Measurements from ENCODE around the gene ABHD14A.
"Not testable (repeated sequence)": the region's sequence is repeated elsewhere in the genome, so short reads cannot be mapped to it uniquely, and the experiment has no call there.

Gene ABHD14A

GRCh38 chr3:51982838-51983577, 8.1 kb downstream of the ABHD14A start, which contains the start of gene ACY1:
ACY1 (plus strand) TSS chr3:51983535; CDS start chr3:51984065, 530 bp downstream.
- DNase-seq (ENCODE audit: low spot score in 2 of 2), result peak; percentile 68 to 88
- H3K4me1 ChIP-seq, result peaks cover 21% of the 10 kb centered on the region

GRCh38 chr3:51983578-51984268, 8.9 kb downstream of the ABHD14A start:
- in situ Hi-C loops (cut with MboI; ENCODE audit: low sequenced_read_pairs), result no loop called here
- Histone ChIP-seq H3K27me3 (ENCODE audit: low read depth) (no peaks in the 10 kb centered on the region), H3K4me1 (peaks cover 21% of the 10 kb centered on the region), H3K4me3 (peak overlapping the region; percentile 38), H3K9me3 (no peaks in the 10 kb centered on the region), H3K36me3 (replicated peaks) (no peaks in the 10 kb centered on the region)
- no peak for DNase-seq (ENCODE audit: low spot score in 2 of 2)

More at GRCh38 chr3:51982838-51983577, 8.1 kb downstream of the ABHD14A start, which contains the start of gene ACY1:
- H3K9me3 ChIP-seq, result no peaks in the 10 kb centered on the region
- no peaks in the 10 kb centered on the region for H3K27me3 ChIP-seq (ENCODE audit: low read depth)
- in situ Hi-C loops (cut with MboI; ENCODE audit: low sequenced_read_pairs), result no loop called here
- no peaks in the 10 kb centered on the region for H3K36me3 ChIP-seq (replicated peaks)
- H3K4me3 ChIP-seq, result peak within 1 kb of the TSS; percentile 38

DNA sequence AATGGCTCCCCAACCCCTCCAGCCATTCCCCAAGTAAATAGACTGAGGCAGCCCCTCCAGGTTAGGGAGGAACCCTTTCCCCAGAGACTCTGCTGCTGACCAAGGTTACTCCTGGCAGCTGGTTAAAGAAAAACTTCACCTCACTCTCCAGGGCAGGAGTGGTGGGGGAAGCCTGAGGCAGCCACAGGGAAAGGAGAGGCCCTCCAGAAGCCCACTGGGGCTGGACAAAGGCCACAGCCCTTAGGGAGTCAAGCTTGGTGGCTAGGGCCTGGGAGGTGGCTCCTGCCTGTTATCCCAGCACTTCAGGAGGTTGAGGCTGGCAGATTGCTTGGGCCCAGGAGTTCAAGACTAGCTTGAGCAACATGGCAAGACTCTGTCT, 9.4 kb downstream of the ABHD14A start:
- peak overlapping the region; percentile 38 for H3K4me3 ChIP-seq
- H3K4me1 ChIP-seq, result peaks cover 21% of the 10 kb centered on the region
- H3K27me3 ChIP-seq (ENCODE audit: low read depth), result no peaks in the 10 kb centered on the region
- H3K9me3 ChIP-seq, result no peaks in the 10 kb centered on the region
- DNase-seq (ENCODE audit: low spot score in 2 of 2), result no peak
- in situ Hi-C loops (cut with MboI; ENCODE audit: low sequenced_read_pairs), result no loop called here
- no peaks in the 10 kb centered on the region for H3K36me3 ChIP-seq (replicated peaks)

GRCh38 chr3:51985063-51985462, 10.2 kb downstream of the ABHD14A start:
- no peak for DNase-seq (ENCODE audit: low spot score in 2 of 2)
- peaks cover 21% of the 10 kb centered on the region for H3K4me1 ChIP-seq
- H3K27me3 ChIP-seq (ENCODE audit: low read depth), result no peaks in the 10 kb centered on the region
- no peak overlapping the region for H3K4me3 ChIP-seq
- H3K9me3 ChIP-seq, result no peaks in the 10 kb centered on the region
- H3K36me3 ChIP-seq (replicated peaks), result no peaks in the 10 kb centered on the region
- in situ Hi-C loops (cut with MboI; ENCODE audit: low sequenced_read_pairs), result no loop called here

- no peaks in the 10 kb centered on the region for H3K9me3 ChIP-seq
- in situ Hi-C loops (cut with MboI; ENCODE audit: low sequenced_read_pairs), result no loop called here
- no peak for DNase-seq (ENCODE audit: low spot score in 2 of 2)
- peaks cover 23% of the 10 kb centered on the region for H3K4me1 ChIP-seq
- H3K27me3 ChIP-seq (ENCODE audit: low read depth), result no peaks in the 10 kb centered on the region
- H3K36me3 ChIP-seq (replicated peaks), result peaks cover 2% of the 10 kb centered on the region
- H3K4me3 ChIP-seq, result no peak overlapping the region
Measured at GRCh38 chr3:51986010-51986947, 11.4 kb downstream of the ABHD14A start.

- Histone ChIP-seq H3K27me3 (ENCODE audit: low read depth) (no peaks in the 10 kb centered on the region), H3K36me3 (replicated peaks) (peaks cover 15% of the 10 kb centered on the region), H3K4me1 (peaks cover 21% of the 10 kb centered on the region), H3K9me3 (no peaks in the 10 kb centered on the region), H3K4me3 (no peak overlapping the region)
- no peak for DNase-seq (ENCODE audit: low spot score in 2 of 2)
- in situ Hi-C loops (cut with MboI; ENCODE audit: low sequenced_read_pairs), result no loop called here
Measured at GRCh38 chr3:51987568-51987967, 12.7 kb downstream of the ABHD14A start.

GRCh38 chr3:51988286-51989146, 13.7 kb downstream of the ABHD14A start:
- Histone ChIP-seq H3K9me3 (no peaks in the 10 kb centered on the region), H3K4me1 (peaks cover 20% of the 10 kb centered on the region), H3K4me3 (no peak overlapping the region), H3K27me3 (ENCODE audit: low read depth) (no peaks in the 10 kb centered on the region), H3K36me3 (replicated peaks) (peaks cover 25% of the 10 kb centered on the region)
- in situ Hi-C loops (cut with MboI; ENCODE audit: low sequenced_read_pairs), result no loop called here
- no peak for DNase-seq (ENCODE audit: low spot score in 2 of 2)

DNA sequence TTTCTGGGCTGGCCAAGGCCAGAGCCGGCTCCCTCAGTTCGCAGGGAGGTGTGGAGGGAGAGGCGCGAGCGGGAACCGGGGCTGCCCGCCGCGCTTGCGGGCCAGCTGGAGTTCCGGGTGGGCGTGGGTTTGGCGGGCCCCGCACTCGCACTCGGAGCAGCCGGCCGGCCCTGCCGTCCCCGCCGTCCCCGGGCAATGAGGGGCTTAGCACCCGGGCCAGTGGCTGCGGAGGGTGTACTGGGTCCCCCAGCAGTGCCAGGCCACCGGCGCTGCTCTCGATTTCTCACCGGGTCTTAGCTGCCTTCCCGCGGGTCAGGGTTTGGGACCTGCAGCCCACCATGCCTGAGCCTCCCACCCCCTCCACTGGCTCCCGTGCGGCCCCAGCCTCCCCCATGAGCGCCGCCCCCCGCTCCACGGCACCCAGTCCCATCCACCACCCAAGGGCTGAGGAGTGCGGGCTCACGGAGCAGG, 15.7 kb downstream of the ABHD14A start:
- in situ Hi-C loops (cut with MboI; ENCODE audit: low sequenced_read_pairs); DNase-seq (ENCODE audit: low spot score in 2 of 2): not testable (repeated sequence)

DNA sequence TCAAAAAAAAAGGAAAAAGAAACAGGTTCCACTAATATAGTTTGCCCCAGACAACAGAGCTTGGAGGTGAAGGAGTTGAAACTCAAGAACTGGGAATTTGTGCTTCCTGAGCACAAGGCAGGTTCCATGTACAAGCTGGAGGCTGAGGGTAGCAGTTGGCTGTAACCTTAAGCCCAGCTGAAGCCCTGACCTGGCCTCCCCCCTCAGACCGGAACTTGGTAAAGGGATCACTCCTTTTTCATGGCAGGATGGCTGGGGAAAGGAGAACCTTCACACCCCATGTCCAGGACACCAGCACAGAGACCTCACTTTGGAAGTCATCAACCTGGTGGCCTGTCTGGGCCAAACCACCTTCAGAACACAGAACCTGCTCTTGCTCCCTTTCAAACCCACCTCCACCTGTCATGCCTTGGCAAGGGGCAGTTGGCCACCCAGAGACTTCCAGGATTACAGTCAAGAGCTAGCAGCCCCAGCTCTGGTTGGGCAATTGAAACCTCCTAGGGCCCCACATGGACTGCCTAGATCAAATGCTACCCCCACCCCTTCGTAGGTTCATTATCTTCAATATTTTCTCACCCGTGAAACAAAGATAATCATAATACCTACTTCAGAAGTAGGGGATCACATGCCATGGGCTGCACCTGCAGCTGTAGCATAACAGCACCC, 17.3 kb downstream of the ABHD14A start:
- Histone ChIP-seq H3K4me3 (no peak overlapping the region), H3K36me3 (replicated peaks) (peaks cover 45% of the 10 kb centered on the region), H3K9me3 (no peaks in the 10 kb centered on the region), H3K27me3 (ENCODE audit: low read depth) (no peaks in the 10 kb centered on the region), H3K4me1 (peaks cover 22% of the 10 kb centered on the region)
- in situ Hi-C loops (cut with MboI; ENCODE audit: low sequenced_read_pairs), result no loop called here
- no peak for DNase-seq (ENCODE audit: low spot score in 2 of 2)

More for the DNA sequence above, 15.7 kb downstream of the ABHD14A start:
- H3K4me1 ChIP-seq, result peaks cover 22% of the 10 kb centered on the region
- not testable (repeated sequence) for H3K9me3 ChIP-seq; H3K27me3 ChIP-seq (ENCODE audit: low read depth); H3K4me3 ChIP-seq
- H3K36me3 ChIP-seq (replicated peaks), result peaks cover 45% of the 10 kb centered on the region

GRCh38 chr3:51993657-51994056, 18.8 kb downstream of the ABHD14A start:
- DNase-seq (ENCODE audit: low spot score in 2 of 2); H3K4me3 ChIP-seq; H3K27me3 ChIP-seq (ENCODE audit: low read depth); in situ Hi-C loops (cut with MboI; ENCODE audit: low sequenced_read_pairs); H3K9me3 ChIP-seq: not testable (repeated sequence)
- Histone ChIP-seq H3K4me1 (peaks cover 22% of the 10 kb centered on the region), H3K36me3 (replicated peaks) (peaks cover 45% of the 10 kb centered on the region)

- Histone ChIP-seq H3K4me3 (peak overlapping the region; percentile 93), H3K36me3 (replicated peaks) (peaks cover 45% of the 10 kb centered on the region), H3K4me1 (peaks cover 22% of the 10 kb centered on the region), H3K9me3 (no peaks in the 10 kb centered on the region), H3K27me3 (ENCODE audit: low read depth) (no peaks in the 10 kb centered on the region)
- in situ Hi-C loops (cut with MboI; ENCODE audit: low sequenced_read_pairs), result no loop called here
- DNase-seq (ENCODE audit: low spot score in 2 of 2), result no peak
Measured at GRCh38 chr3:51994530-51994929, 19.7 kb downstream of the ABHD14A start.

DNA sequence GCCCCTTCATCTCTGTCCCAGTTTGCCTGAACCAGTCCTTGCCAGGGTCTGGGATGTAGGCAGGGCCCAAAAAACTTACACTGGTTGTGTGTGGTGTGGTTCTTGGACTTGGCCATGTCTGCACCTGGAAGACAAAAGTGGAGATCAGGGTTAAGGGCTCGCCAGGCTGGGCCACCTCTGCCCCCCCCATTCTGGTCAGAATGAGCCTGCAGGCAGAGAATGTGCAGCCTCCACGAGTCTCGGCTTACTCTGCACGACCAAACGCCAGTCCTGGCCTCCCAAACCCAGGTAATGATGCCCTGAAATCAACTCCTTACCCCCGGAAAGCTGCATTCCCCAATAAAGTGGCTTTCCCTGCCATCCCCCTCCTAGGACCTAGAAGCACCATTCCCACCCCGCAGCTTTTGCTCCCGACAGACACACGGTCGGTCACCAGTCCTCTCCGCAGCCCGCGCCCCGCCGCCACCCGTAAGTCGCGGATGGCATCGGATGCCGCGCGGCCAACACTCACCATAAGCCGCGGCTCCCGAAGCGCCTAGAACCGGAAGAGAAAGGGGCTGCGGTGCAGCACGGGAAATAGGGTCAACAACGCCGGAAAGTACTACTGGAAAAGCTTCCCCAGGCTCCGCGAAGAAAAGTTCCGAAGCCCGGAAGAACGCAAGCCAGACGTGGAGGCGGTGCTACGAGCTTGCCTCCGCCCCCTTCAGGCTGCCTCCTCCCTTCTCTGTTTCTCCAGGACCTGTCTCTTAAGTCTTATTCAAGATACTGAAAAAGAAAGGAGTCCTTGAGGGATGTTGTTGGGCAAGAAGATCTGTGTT, 20.7 kb downstream of the ABHD14A start, which contains the start of gene RPL29:
TSS of gene RPL29 (minus strand) at position 550 of the 818 bp plus-strand sequence. CDS start at position 116, 434 bp downstream.
- Histone ChIP-seq H3K4me1 (peaks cover 22% of the 10 kb centered on the region), H3K36me3 (replicated peaks) (peaks cover 45% of the 10 kb centered on the region), H3K9me3 (no peaks in the 10 kb centered on the region), H3K4me3 (peak within 1 kb of the TSS; percentile 93), H3K27me3 (ENCODE audit: low read depth) (no peaks in the 10 kb centered on the region)
- DNase-seq (ENCODE audit: low spot score in 2 of 2), result peak; percentile 89 to 94
- in situ Hi-C loops (cut with MboI; ENCODE audit: low sequenced_read_pairs), result no loop called here
